OCI-LY1 (cell line): Measurements from ENCODE around the gene GLI2.

ENCODE experiments used
- H2AFZ ChIP-seq: fragments of 200-600 bp; sonication (generic), shearing (Covaris generic); 2 replicates; pipeline ENCODE4 v1.6.0; 2014; ENCODE audit warnings: antibody characterized with exemption, mild to moderate bottlenecking, low read length
- H3F3A ChIP-seq: fragments of 200-600 bp; sonication (generic), shearing (Covaris generic); 2 replicates; pipeline ENCODE4 v1.6.0; 2014; ENCODE audit warnings: mild to moderate bottlenecking, antibody characterized with exemption, low read length, moderate library complexity; ENCODE audit not compliant: insufficient read depth
- H3K27ac ChIP-seq: fragments of 200-600 bp; sonication (generic); 2 replicates; pipeline ENCODE4 v1.5.1; 2014; ENCODE audit warnings: low read length, mixed run types, mild to moderate bottlenecking, low read depth; ENCODE audit not compliant: poor library complexity, severe bottlenecking
- H3K27me3 ChIP-seq: fragments of 200-600 bp; sonication (generic); 2 replicates; pipeline ENCODE4 v1.6.0; 2014; ENCODE audit warnings: antibody characterized with exemption, mild to moderate bottlenecking, low read length, moderate library complexity; ENCODE audit not compliant: insufficient read depth
- H3K36me3 ChIP-seq: fragments of 200-600 bp; sonication (generic); 2 replicates; pipeline ENCODE4 v1.6.1; 2014; ENCODE audit warnings: mild to moderate bottlenecking, antibody characterized with exemption, low read length, moderate library complexity, mixed read lengths; ENCODE audit not compliant: insufficient read depth
- H3K4me1 ChIP-seq: fragments of 200-600 bp; sonication (generic); 2 replicates; pipeline ENCODE4 v1.5.1; 2014; ENCODE audit warnings: mild to moderate bottlenecking, low read length, moderate library complexity; ENCODE audit not compliant: insufficient read depth, severe bottlenecking
- H3K4me2 ChIP-seq: fragments of 200-600 bp; sonication (generic), shearing (Covaris generic); 2 replicates; pipeline ENCODE4 v1.6.1; 2014; ENCODE audit warnings: low read length
- H3K4me3 ChIP-seq: fragments of 200-600 bp; sonication (generic); 2 replicates; pipeline ENCODE4 v1.5.1; 2014; ENCODE audit warnings: low read length, low read depth, mild to moderate bottlenecking, mixed read lengths; ENCODE audit not compliant: poor library complexity, severe bottlenecking
- H3K79me2 ChIP-seq: fragments of 200-600 bp; shearing (Covaris generic); 2 replicates; pipeline ENCODE4 v1.6.1; 2016; ENCODE audit warnings: mixed run types, low read length, mixed read lengths; ENCODE audit not compliant: insufficient read depth
- H3K9ac ChIP-seq: fragments of 200-600 bp; sonication (generic), shearing (Covaris generic); 2 replicates; pipeline ENCODE4 v1.6.1; 2014; ENCODE audit warnings: mild to moderate bottlenecking, low read length, mixed read lengths
- H3K9me2 ChIP-seq: fragments of 200-600 bp; sonication (generic), shearing (Covaris generic); 2 replicates; pipeline ENCODE4 v1.6.1; 2014; ENCODE audit warnings: low read depth, mild to moderate bottlenecking, low read length, mixed read lengths
- H3K9me3 ChIP-seq: fragments of 200-600 bp; shearing (Covaris generic); 2 replicates; pipeline ENCODE4 v1.6.1; 2014; ENCODE audit warnings: low read length, mixed read lengths
- H4K20me1 ChIP-seq: fragments of 200-600 bp; sonication (generic), shearing (Covaris generic); 2 replicates; pipeline ENCODE4 v1.6.0; 2016; ENCODE audit warnings: mild to moderate bottlenecking, low read length; ENCODE audit not compliant: insufficient read depth
- EZH2 ChIP-seq: fragments of 200-600 bp; sonication (generic), shearing (Covaris generic); IDR thresholded peaks from 2 replicates; pipeline ENCODE4 v1.8.0; 2017; ENCODE audit warnings: borderline replicate concordance, mixed run types, mild to moderate bottlenecking, antibody characterized with exemption, low read length, moderate library complexity, mixed read lengths
- TF ChIP-seq, protein P1 (sequence below): fragments of 200-600 bp; sonication (generic), shearing (Covaris generic); IDR thresholded peaks from 2 replicates; pipeline ENCODE4 v1.5.1; 2017; ENCODE audit warnings: mild to moderate bottlenecking, antibody characterized with exemption, low read length, moderate library complexity, mixed read lengths

The GLI2 gene

DNA sequence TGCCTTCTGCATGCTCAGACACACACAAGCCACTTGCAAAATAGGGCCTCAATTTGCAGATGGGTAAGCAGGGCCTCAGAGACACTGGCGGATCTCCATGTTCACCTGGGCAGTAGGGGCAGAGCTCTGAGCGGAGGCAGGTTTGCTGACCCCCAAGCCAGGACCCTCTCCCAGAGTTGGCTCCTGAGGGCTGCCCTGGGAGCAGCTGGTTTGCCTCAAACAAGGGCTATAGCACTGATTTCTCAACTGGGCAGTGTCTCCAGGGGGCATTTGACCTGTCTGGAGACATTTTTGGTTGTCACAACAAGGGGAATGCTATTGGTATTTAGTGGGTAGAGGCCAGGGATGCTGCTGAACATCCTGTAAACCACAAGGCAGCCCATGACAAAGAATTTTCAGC is 11.6 kb downstream of the GLI2 start:
- no peaks in the 10 kb centered on the region for H4K20me1 ChIP-seq
- no peaks in the 10 kb centered on the region for H3K27me3 ChIP-seq
- no peak overlapping the region for H3K4me2 ChIP-seq
- H3K79me2 ChIP-seq, result no peaks in the 10 kb centered on the region
- no peak overlapping the region for H2AFZ ChIP-seq
- no peaks in the 10 kb centered on the region for H3K36me3 ChIP-seq
- no peak overlapping the region for H3K4me3 ChIP-seq
- H3F3A ChIP-seq, result no peaks in the 10 kb centered on the region
- no peaks in the 10 kb centered on the region for H3K9me2 ChIP-seq
- no peaks in the 10 kb centered on the region for H3K9me3 ChIP-seq
- TF ChIP-seq, protein P1, sequence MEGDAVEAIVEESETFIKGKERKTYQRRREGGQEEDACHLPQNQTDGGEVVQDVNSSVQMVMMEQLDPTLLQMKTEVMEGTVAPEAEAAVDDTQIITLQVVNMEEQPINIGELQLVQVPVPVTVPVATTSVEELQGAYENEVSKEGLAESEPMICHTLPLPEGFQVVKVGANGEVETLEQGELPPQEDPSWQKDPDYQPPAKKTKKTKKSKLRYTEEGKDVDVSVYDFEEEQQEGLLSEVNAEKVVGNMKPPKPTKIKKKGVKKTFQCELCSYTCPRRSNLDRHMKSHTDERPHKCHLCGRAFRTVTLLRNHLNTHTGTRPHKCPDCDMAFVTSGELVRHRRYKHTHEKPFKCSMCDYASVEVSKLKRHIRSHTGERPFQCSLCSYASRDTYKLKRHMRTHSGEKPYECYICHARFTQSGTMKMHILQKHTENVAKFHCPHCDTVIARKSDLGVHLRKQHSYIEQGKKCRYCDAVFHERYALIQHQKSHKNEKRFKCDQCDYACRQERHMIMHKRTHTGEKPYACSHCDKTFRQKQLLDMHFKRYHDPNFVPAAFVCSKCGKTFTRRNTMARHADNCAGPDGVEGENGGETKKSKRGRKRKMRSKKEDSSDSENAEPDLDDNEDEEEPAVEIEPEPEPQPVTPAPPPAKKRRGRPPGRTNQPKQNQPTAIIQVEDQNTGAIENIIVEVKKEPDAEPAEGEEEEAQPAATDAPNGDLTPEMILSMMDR, result no peak
- TF ChIP-seq EZH2, result no peak
- H3K4me1 ChIP-seq, result no peaks in the 10 kb centered on the region
- no peak overlapping the region for H3K27ac ChIP-seq
- H3K9ac ChIP-seq, result no peak overlapping the region

DNA sequence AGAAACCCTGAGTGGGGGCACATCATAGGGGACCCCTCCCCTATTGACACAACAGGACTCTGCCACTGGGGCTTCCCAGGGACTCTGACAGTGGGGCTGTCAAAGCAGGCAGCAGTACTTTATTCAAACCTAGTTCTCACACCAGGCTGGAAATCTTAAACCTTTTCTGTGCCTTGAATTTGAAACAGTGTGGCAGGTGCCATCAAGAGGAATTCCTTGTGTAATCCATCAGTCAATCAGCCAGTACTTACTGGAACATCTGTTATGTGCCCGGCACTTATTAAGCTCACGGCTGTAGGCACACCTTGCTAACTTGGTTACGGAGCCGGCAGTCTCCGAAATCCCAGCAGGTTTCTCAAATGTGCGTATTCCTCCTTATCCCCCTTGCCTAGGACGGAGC is 12.0 kb downstream of the GLI2 start:
- H3K4me2 ChIP-seq, result no peak overlapping the region
- H3K9me2 ChIP-seq, result no peaks in the 10 kb centered on the region
- TF ChIP-seq EZH2, result no peak
- TF ChIP-seq, protein P1, result no peak
- H3F3A ChIP-seq, result no peaks in the 10 kb centered on the region
- no peak overlapping the region for H3K27ac ChIP-seq
- no peak overlapping the region for H3K9ac ChIP-seq
- H3K79me2 ChIP-seq, result no peaks in the 10 kb centered on the region
- no peaks in the 10 kb centered on the region for H3K27me3 ChIP-seq
- no peak overlapping the region for H3K4me3 ChIP-seq
- H3K4me1 ChIP-seq, result no peaks in the 10 kb centered on the region
- H2AFZ ChIP-seq, result no peak overlapping the region
- H3K36me3 ChIP-seq, result no peaks in the 10 kb centered on the region
- no peaks in the 10 kb centered on the region for H3K9me3 ChIP-seq
- H4K20me1 ChIP-seq, result no peaks in the 10 kb centered on the region

DNA sequence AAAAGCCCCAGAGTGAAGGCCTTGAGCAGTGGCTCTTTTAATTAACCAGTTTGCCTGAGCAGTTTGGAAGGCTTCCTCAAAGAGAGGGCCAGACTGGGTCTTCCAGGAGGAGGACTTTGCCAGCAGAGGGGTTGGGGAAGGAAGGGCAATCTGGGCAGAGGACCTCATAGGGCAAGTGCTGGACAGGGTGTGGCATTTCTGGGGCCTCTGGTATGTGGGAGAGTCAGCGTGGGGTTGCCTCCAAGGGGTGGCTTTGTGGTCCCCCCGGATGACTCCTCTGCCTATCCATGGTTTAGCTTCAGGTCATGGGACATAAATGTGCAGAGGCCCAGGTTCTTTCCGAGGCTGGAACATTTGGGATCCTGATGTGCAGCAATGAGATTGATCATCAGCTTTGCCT is 12.6 kb downstream of the GLI2 start:
- no peaks in the 10 kb centered on the region for H3K9me3 ChIP-seq
- H3K36me3 ChIP-seq, result no peaks in the 10 kb centered on the region
- H3K79me2 ChIP-seq, result no peaks in the 10 kb centered on the region
- H3K27ac ChIP-seq, result no peak overlapping the region
- H3K4me3 ChIP-seq, result no peak overlapping the region
- no peaks in the 10 kb centered on the region for H3F3A ChIP-seq
- H3K4me1 ChIP-seq, result no peaks in the 10 kb centered on the region
- no peak overlapping the region for H3K9ac ChIP-seq
- no peaks in the 10 kb centered on the region for H4K20me1 ChIP-seq
- TF ChIP-seq EZH2, result no peak
- TF ChIP-seq, protein P1, result no peak
- H3K27me3 ChIP-seq, result no peaks in the 10 kb centered on the region
- H3K4me2 ChIP-seq, result no peak overlapping the region
- no peak overlapping the region for H2AFZ ChIP-seq
- no peaks in the 10 kb centered on the region for H3K9me2 ChIP-seq
